GM12878 (cell line): Measurements from ENCODE around the gene PRPF6. TPM values are rescaled to one million over a fixed set of nuclear protein-coding genes. Genes with fewer than 3 reads are reported as not detected.

Experiments used
- ATAC-seq: fragments of 200-7000 bp; cut with Tn5 transposase; 3 replicates; pipeline ENCODE4 v1.9.1; 2020; ENCODE audit warnings: mild to moderate bottlenecking, moderate library complexity
- BruUV-seq: library from RNA; stranded (reverse); fragments of 400-500 nt; replicated peaks from 2 replicates; lab custom pipeline; 2021; lab: Mats Ljungman, UMichigan
- CTCF ChIA-PET: fragments of 300-600 bp; sonication (Branson Sonifier 250); formaldehyde crosslinking; extraction: SDS; loops from one replicate; lab custom pipeline; 2021; ENCODE audit warnings: inconsistent platforms; lab: Yijun Ruan, JAX
- POLR2A ChIA-PET: fragments of 350-600 bp; formaldehyde crosslinking; extraction: SDS; loops from one replicate; lab custom pipeline; 2021; ENCODE audit warnings: inconsistent platforms; lab: Charles Lee
- RAD21 ChIA-PET: fragments of 300-600 bp; sonication (Branson Sonifier 250); formaldehyde crosslinking; loops from one replicate; lab custom pipeline; 2023; ENCODE audit warnings: antibody characterized with exemption; ENCODE audit not compliant: unreplicated experiment; lab: Charles Lee
- SMC1A ChIA-PET: fragments of 300-600 bp; sonication (Branson Sonifier 250); formaldehyde crosslinking; loops from one replicate; lab custom pipeline; 2023; ENCODE audit not compliant: unreplicated experiment, uncharacterized antibody; lab: Charles Lee
- DNase-seq: peaks from one replicate; pipeline ENCODE4 v3.0.0-alpha.2; 2011; ENCODE audit warnings: low read depth, low spot score
- FAIRE-seq: peaks from 3 replicates; lab custom pipeline; 2011; peaks lifted over from hg19 to GRCh38; lab: Jason Lieb, UNC
- H2AFZ ChIP-seq: 2 replicates; pipeline ENCODE4 v1.6.0; 2011; ENCODE audit warnings: low read depth, low read length, control low read depth; ENCODE audit not compliant: control insufficient read depth
- H3K27ac ChIP-seq: 2 replicates; pipeline ENCODE4 v1.5.1; 2011; ENCODE audit warnings: control low read depth; ENCODE audit not compliant: control insufficient read depth, insufficient read depth
- H3K27me3 ChIP-seq, 2 experiments: replicated peaks in 1 of 2; 2 replicates each; pipeline versions ENCODE4 v1.6.0 to v1.6.1; 2011; ENCODE audit warnings: low read length in 1 of 2; ENCODE audit not compliant: control insufficient read depth in 2 of 2, insufficient read depth in 2 of 2
- H3K36me3 ChIP-seq, 2 experiments: 2 replicates each; pipeline ENCODE4 v1.5.1; 2011; ENCODE audit warnings: low read length in 1 of 2; ENCODE audit not compliant: control insufficient read depth in 2 of 2, insufficient read depth in 2 of 2
- H3K4me1 ChIP-seq: 2 replicates; pipeline ENCODE4 v1.6.1; 2011; ENCODE audit warnings: mild to moderate bottlenecking, low read length, moderate library complexity, mixed read lengths; ENCODE audit not compliant: control insufficient read depth, insufficient read depth
- H3K4me2 ChIP-seq: 2 replicates; pipeline ENCODE4 v1.6.0; 2011; ENCODE audit warnings: control low read depth; ENCODE audit not compliant: control insufficient read depth, insufficient read depth
- H3K4me3 ChIP-seq: fragments of 200-600 bp; sonication (generic); 2 replicates; pipeline ENCODE4 v1.5.1; 2016
- H3K79me2 ChIP-seq: 2 replicates; pipeline ENCODE4 v1.6.0; 2011; ENCODE audit warnings: low read length; ENCODE audit not compliant: control insufficient read depth, insufficient read depth
- H3K9ac ChIP-seq: 2 replicates; pipeline ENCODE4 v1.8.0; 2011; ENCODE audit warnings: low read length, control low read depth, mixed read lengths; ENCODE audit not compliant: control insufficient read depth, insufficient read depth
- H3K9me3 ChIP-seq: replicated peaks from 3 replicates; pipeline ENCODE4 v1.5.1; 2011; ENCODE audit warnings: mild to moderate bottlenecking, low read length; ENCODE audit not compliant: control insufficient read depth, insufficient read depth
- H4K20me1 ChIP-seq: 2 replicates; pipeline ENCODE4 v1.6.0; 2011; ENCODE audit not compliant: control insufficient read depth, insufficient read depth
- CEBPB ChIP-seq, 2 experiments: fragments of 150-350 bp in 1 of 2; IDR thresholded peaks; 2 replicates each; pipeline ENCODE4 v1.6.1; 2012 to 2014; ENCODE audit warnings: low read depth in 2 of 2, low read length in 2 of 2, borderline replicate concordance in 1 of 2, inconsistent platforms in 1 of 2
- CREB1 ChIP-seq: IDR thresholded peaks from 2 replicates; pipeline ENCODE4 v1.6.1; 2012; ENCODE audit warnings: low read depth, mild to moderate bottlenecking, inconsistent platforms
- NBN ChIP-seq: fragments of 450-650 bp; IDR thresholded peaks from 2 replicates; pipeline ENCODE4 v1.6.1; 2016
- NFYA ChIP-seq: IDR thresholded peaks from 2 replicates; pipeline ENCODE4 v1.6.1; 2011; ENCODE audit warnings: low read depth, mild to moderate bottlenecking, low read length, improper control_type of control experiment, borderline replicate concordance
- PML ChIP-seq: IDR thresholded peaks from 2 replicates; pipeline ENCODE4 v1.6.1; 2012; ENCODE audit warnings: low read length, inconsistent platforms
- POLR2A ChIP-seq: IDR thresholded peaks from 2 replicates; pipeline ENCODE4 v1.6.1; 2011; ENCODE audit warnings: low read depth, mild to moderate bottlenecking, low read length
- SREBF2 ChIP-seq: IDR thresholded peaks from 2 replicates; pipeline ENCODE4 v1.6.1; 2012; ENCODE audit warnings: mild to moderate bottlenecking, low read length
- ZSCAN29 ChIP-seq: fragments of 450-650 bp; IDR thresholded peaks from 2 replicates; pipeline ENCODE4 v1.6.1; 2017; ENCODE audit warnings: mild to moderate bottlenecking, moderate library complexity
- WGBS: methylation state at CpG from one replicate; pipeline ENCODE4 v1.1.6; 2016; ENCODE audit warnings: low lambda C conversion rate; ENCODE audit not compliant: insufficient replicate concordance, insufficient coverage; ENCODE audit errors: missing lambda C conversion rate; 5-methylcytosine and 5-hydroxymethylcytosine counted together
- in situ Hi-C: fragments of 300-500 bp; cut with MboI; formaldehyde crosslinking; loops from 9 replicates; pipeline ENCODE4 v1.14.3; 2018; ENCODE audit warnings: mixed read lengths
- intact Hi-C: fragments of 100-400 bp; cut with micrococcal nuclease; formaldehyde crosslinking; loops from one replicate; pipeline ENCODE4 v1.14.2; 2022; ENCODE audit not compliant: unreplicated experiment
- polyA plus RNA-seq, 11 experiments: library from polyadenylated mRNA; depleted of rRNA in 4 of 11; unstranded in 6 of 11; stranded (reverse) in 5 of 11; fragments of >200 nt; fragmentation: Nextera tagmentation in 4 of 11; fragmentation: Illumina TruSeq in 1 of 11; extraction: Ambion mirVana in 4 of 11; extraction: Trizol in 1 of 11; gene quantifications; 1 replicate in 1 of 11; 2 replicates in 10 of 11; pipeline versions ENCODE4 v1.2.1 to v1.2.3, GENCODE V29; 2011 to 2016; ENCODE audit warnings: inconsistent platforms in 2 of 11, missing spikeins in 2 of 11, low read depth in 1 of 11
- total RNA-seq, 4 experiments: library from RNA; depleted of rRNA in 3 of 4; stranded (reverse); fragments of >200 nt in 3 of 4; fragmentation: Illumina TruSeq in 1 of 4; extraction: Trizol in 1 of 4; gene quantifications; 2 replicates each; pipeline versions ENCODE4 v1.2.1 to v1.2.3, GENCODE V29; 2013 to 2021
- TF ChIP-seq, protein P1 (sequence below): fragments of 450-650 bp; IDR thresholded peaks from 2 replicates; pipeline ENCODE4 v1.6.1; 2017; ENCODE audit warnings: low read depth, mild to moderate bottlenecking, moderate library complexity

Gene PRPF6
- total and polyA plus RNA-seq, 10 of the 15 experiments (the other 5 are each of a cell fraction or from before 2014, with no cell fraction given): 5.0 to 102 (median 71.3) TPM

DNA sequence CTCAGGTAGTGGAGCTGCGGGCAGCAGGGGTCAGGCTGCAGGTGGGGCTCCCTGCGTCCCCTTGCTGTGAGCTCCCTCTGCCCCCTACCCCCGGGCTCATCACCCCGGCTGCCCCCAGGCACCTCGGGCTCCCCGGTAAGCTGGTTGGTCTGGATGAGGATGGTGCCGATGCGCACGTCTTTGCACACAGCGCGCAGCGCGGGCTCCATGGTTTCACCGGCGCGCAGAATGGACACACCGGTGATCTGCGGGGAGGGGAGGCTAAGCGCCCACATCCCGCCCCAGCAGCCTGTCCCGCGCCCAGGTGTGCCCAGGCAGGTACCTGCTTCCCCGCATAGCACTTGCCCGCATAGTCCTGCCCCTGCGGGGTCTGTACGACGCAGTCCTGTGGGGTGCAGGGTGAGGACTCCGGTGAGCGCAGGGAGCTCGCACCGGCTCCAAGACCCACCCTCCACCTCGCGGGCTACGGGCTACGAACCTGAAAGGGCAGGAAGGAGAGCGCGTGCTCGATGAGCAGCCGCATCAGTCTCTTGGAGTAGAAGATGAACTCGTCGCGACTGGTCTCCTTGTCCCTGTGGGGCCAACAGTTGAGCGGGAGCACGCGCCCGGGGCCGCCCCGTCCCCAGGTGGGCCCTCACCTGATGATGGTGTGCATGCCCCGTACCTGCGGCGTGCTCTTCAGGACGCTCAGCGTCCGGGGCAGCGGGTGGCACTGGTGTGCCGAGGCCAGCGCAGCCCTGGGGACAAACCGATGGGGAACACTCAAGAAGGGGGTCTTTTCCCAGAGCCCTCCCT, 40.3 kb upstream of the PRPF6 start:
- no peak for DNase-seq
- no TSS peak for BruUV-seq
- ATAC-seq: no peak
- SMC1A ChIA-PET: no interaction called here
- 98% methylated on average over 54 of the region's 58 CpGs for WGBS
- Histone ChIP-seq H3K4me1 (no peaks in the 10 kb centered on the region), H3K27me3 (no peaks in the 10 kb centered on the region), H3K4me3 (no peak overlapping the region), H4K20me1 (no peaks in the 10 kb centered on the region), H3K79me2 (no peaks in the 10 kb centered on the region), H2AFZ (no peak overlapping the region), H3K9me3 (no peaks in the 10 kb centered on the region; the same call in 2 of the 3 replicates), H3K27ac (no peak overlapping the region), H3K4me2 (no peak overlapping the region), H3K9ac (no peak overlapping the region), H3K36me3 (peaks cover 16 to 47% of the 10 kb centered on the region in 2 experiments; a peak in 3 of 4 replicates)
- in situ Hi-C loops (no loop called here), intact Hi-C loops (no loop called here)
- no peak for TF ChIP-seq NFYA
- no peak for TF ChIP-seq CREB1
- 0 out of 2 replicates have a peak, but pooled peaks have one; percentile 21 for TF ChIP-seq POLR2A
- TF ChIP-seq, protein P1, sequence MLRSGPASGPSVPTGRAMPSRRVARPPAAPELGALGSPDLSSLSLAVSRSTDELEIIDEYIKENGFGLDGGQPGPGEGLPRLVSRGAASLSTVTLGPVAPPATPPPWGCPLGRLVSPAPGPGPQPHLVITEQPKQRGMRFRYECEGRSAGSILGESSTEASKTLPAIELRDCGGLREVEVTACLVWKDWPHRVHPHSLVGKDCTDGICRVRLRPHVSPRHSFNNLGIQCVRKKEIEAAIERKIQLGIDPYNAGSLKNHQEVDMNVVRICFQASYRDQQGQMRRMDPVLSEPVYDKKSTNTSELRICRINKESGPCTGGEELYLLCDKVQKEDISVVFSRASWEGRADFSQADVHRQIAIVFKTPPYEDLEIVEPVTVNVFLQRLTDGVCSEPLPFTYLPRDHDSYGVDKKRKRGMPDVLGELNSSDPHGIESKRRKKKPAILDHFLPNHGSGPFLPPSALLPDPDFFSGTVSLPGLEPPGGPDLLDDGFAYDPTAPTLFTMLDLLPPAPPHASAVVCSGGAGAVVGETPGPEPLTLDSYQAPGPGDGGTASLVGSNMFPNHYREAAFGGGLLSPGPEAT: no peak
- TF ChIP-seq PML: no peak
- TF ChIP-seq NBN: no peak
- TF ChIP-seq SREBF2: no peak
- TF ChIP-seq CEBPB (IDR thresholded peaks at IDR 0.05; ENCODE audit: borderline replicate concordance in 1 of 2, low read depth in 2 of 2, low read length in 2 of 2): no peak
- TF ChIP-seq ZSCAN29: no peak
- FAIRE-seq: no peak
- POLR2A ChIA-PET: interaction anchor here (0.7 kb wide), 1 partner anchor 13 kb away, joined by 4 read pairs; no protein-coding TSS in a partner anchor
- RAD21 ChIA-PET: no interaction called here
- CTCF ChIA-PET: interaction anchor here (0.9 kb wide), 1 partner anchor 26 kb away, joined by 3 read pairs; no protein-coding TSS in a partner anchor
